Glomerular visceral epithelial cell (primary cell): ENCODE results near the gene CACNG1.
"Not testable (repeated sequence)": the region's sequence is repeated elsewhere in the genome, so short reads cannot be mapped to it uniquely, and the experiment has no call there.

Source experiments
- DNase-seq: peaks from one replicate; pipeline ENCODE4 v3.0.0-alpha.2; 2016; ENCODE audit errors: extremely low spot score

The CACNG1 gene

DNA sequence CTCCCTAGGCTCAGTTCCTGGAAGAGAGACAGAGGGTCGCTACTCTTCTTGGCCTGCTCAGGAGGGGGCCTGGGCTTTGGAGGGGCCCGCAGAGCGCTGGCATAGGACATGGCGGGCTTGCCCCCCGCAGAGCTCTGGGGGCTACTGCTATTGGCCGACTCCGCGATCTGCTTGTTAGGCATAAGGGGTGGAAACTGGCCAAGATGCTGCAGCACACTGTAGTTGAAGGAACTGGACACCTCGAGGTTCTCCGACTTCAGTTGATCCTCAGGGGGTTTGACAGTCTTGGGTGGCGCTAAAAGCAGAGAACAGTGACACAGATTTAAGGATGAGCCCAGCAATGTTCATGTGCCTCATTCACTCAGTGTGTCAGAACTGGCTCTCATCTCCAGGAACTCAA is 33.9 kb downstream of the CACNG1 start:
- no peak for DNase-seq

DNA sequence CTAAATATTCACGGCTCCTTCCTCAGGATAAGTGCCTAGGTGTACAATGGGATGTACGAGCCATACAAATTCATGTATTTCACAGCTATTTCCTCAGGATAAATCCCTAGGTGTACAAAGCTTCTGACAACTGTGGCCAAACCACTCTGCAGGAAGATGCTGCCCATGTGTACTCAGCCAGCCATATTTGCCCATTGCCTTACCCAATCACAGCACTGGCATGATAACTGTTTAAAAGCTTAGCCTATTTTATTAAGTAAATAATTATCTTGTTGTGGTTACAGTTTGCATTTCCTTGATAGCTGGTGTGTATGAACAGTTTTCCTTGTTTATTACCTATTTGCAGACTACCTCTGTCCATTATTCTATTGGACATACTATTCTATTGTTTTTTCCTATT is 35.1 kb downstream of the CACNG1 start:
- no peak for DNase-seq

DNA sequence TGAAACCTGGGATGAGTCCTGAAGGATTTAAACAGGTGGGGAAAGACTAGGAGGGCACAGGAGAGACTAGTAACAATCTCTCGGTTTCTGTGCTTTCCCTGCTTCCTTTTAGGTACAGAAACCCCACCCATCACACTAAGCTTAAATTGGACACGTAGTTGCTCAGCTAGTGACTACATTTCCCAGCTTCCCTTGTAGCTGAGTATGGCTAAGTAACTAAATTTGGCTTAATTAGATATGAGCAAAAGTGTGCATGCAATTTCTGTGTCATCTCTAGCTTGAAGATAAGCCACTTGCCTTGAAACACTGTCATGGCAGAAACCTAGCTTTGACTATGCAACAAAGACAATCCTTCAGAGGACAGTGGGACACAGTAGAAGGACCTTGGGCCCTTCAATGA is 36.5 kb downstream of the CACNG1 start:
- DNase-seq: no peak

DNA sequence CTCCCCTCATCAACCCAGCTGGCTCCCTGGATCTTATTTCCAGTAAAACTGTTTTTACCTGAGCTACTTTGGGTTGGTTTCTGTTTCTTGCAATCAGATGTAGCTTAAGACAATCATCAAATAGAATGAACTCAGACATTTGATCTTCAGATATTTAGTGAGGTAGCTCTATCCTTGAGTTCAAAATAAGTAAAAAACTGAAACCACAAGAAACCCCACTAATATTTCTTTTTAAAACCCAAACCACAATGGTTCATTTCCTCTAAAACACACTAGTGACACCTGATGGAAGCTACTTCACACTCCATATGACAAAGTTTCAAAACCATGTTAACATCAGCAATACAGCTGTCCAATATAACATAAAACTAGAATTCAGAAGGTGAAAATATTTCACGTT is 37.8 kb downstream of the CACNG1 start:
- no peak for DNase-seq

DNA sequence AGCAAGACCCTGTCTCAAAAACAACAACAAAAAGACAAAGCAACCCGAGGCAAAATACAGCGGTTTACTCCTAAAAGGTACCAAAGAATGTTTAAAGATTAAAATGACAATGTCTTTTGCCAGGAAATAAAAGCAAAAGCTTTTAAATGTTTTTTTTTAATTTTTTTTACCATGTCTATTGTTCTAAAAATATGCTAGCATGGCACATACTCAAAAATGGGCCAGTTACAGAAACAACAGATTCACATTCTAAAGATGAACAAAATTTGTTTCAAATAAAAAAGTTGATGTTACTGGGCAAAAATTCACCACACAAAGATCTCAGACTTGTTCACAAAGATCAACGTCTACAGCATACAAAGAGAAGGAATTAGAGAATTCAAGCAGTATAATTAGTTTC is 41.1 kb downstream of the CACNG1 start:
- DNase-seq: no peak

DNA sequence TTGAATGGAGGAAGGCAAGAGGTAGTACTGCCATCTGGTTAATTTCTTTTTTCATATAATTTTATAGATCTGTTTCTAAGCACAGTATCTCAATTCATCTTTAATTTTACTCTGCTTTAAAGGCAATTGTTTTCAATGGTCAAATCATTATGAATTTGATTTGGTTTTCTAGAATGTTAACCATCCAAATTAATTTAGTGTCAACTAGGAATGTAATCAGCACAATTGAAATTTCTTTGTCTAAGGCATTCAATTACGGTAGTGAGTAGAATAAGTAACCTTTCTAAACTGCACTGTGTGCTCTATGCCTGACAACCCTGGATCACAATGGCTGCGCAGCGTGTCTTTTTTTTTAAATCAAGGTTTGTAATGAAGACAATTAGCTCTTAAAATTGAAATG is 44.3 kb downstream of the CACNG1 start:
- no peak for DNase-seq

DNA sequence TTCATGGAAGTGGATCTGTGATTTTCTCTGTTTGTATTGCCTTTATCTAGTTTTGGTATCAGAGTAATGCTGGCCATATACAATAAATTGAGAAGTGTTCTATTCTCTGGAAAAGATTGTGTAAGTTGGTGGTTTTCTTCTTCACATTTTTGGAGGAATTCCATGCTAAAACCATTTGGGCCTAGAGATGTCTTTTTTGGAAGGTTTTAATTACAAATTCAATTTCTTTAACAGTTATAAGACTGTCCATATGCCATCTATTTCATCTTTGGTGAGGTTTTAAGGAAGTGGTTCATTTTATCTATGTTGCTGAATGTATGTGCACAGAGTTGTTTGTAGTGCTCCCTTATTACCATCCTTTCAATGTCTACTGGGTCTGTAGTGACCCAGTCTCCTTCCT is 46.0 kb downstream of the CACNG1 start:
- no peak for DNase-seq

DNA sequence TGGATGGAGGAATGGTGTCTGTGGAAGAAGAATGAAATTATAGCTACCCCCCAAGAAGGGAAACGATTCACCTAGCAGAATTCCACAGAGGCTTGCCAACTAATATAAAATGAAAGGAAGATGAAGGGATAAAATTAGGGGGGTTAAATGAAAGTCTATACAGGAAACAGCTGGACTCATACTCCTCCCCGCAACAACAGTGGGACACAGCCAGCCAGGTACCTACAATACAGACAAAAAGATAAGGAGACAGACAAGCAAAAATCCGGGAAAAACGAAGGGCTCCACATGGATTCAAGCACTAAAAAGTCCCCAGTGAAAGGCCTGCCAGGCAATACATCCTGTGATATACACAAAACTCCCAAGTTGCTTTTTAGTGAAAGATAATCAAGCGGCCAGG is 47.9 kb downstream of the CACNG1 start:
- no peak for DNase-seq

DNA sequence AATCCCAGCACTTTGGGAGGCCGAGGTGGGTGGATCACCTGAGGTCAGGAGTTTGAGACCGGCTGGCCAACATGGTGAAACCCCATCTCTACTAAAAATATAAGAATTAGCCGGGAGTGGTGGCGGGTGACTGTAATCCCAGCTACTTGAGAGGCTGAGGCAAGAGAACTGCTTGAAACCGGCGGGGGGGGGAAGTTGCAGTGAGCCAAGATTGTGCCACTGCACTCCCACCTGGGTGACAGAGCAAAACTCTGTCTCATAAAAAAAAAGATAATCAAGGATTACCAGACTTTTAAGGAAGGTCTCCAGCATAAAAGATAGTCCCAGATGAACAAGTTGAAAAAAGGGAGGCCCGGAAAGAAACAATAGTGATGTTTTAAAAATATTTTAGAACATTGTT is 48.4 kb downstream of the CACNG1 start:
- not testable (repeated sequence) for DNase-seq

DNA sequence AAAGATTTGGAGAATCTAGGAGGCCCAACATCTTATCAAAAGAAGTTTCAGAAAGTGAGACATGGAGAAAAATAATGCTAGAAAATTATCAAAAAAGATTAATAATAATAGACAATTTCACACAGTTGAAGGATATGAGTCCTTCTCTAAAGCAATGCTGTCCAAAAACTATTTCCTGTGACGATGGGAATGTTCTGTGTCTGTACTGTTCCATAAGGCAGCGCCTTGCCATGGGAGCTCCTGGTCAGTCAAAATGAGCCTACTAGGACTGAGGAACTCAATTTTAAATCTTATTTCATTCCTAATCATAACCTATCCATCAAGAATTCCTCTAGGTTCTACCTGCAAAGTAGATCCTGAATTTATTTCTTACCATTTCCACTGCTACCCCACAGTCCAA is 49.0 kb downstream of the CACNG1 start:
- DNase-seq: no peak

DNA sequence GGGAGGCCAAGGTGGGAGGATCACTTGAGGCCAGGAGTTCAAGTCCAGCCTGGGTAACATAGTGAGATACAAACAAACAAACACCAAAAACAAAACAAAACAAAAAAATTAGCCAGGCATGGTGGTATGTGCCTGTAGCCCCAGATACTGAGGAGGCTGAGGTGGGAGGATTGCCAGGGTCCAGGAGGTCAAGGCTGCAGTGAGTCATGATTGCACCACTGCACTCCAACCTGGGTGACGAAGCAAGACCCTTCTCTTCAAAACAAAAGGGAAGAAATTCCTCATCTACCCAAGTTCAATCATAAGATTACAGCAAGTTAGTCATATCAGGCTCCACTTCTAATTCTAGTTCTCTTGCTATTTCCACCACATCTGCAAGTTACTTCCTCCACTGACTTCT is 50.9 kb downstream of the CACNG1 start:
- DNase-seq: peak; percentile 41

DNA sequence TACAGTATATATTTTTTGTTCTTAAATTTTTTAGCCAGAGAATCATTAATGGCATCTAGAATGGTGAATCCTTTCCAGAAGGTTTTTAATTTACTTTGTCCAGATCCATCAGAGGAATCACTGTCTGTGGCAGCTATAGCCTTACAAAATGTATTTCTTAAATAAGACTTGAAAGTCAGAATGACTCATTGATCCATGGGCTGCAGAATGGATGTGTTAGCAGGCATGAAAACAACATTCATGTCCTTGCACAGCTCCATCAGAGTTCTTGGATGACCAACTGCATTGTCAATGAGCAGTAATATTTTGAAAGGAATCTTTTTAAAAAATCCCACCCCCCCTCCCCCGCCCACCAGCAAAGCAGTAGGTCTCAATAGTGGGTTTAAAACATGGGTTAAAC is 51.4 kb downstream of the CACNG1 start:
- peak; percentile 9 for DNase-seq

DNA sequence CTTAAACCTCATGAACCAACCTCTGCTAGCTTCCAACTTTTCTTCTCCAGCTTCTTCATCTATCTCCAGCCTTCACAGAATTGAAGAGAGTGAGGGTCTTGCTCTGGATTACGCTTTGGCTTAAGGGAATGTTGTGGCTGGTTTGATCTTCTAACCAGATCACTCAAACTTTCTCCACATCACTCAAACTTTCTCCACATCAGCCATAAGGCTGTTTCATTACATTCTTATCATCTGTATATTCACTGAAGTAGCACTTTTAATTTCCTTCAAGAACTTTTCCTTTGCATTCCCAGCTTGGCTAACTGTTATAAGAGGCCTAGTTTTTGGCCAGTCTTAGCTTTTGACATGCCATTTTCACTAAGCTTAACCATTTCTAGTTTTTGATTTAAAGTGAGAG is 52.3 kb downstream of the CACNG1 start:
- DNase-seq: no peak

DNA sequence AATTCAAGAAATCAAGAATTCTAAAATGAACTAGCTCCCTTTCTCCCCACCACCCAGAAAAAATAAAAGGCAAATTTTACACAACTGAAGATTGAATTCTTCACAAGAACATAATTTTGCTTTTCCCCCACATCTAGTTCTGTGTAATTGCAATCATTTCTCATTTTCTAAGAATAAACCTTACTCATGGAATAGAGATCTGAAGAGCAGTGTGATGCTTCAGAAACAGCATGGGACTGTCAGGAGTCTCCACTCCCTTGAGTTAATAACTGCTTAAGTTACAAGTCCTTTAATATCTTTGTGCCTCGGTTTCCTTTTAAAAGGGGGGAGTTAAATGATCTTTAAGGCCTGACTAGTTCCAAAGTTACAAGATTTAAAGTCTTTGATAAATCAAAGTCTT is 53.7 kb downstream of the CACNG1 start:
- no peak for DNase-seq

DNA sequence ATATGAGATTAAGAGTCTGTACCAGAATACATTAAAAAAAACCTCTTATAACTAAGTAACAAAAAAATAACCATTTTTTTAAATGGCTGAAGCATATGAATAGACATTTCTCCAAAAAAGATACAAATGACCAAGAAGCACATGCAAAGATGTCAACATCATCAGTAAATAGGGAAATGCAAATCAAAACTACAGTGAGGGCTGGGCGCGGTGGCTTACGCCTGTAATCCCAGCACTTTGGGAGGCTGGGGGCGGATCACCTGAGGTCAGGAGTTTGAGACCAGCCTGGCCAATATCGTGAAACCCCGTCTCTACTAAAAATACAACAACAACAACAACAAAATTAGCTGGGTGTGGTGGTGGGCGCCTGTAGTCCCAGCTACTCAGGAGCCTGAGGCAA is 60.3 kb downstream of the CACNG1 start:
- DNase-seq: not testable (repeated sequence)

DNA sequence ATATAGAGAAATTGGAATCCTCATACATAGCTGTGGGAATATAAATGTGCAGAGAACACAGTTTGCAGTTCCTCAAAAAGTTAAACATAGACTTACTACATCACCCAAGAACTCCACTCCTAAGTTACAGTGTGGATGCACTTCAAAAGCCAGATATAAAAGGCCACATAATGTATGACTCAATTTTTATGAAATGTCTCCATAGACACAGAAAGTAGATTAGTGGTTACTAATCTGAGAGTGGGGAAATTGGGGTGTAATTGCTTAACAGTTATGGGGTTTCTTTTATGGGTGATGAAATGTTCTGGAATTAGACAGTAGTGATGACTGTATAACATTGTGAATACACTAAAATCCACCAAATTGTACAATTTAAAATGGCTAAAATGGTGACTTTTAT is 60.9 kb downstream of the CACNG1 start:
- DNase-seq: no peak
